ENCODE measurements around the gene CACNG7. TPM values are rescaled to one million over a fixed set of nuclear protein-coding genes. Genes with fewer than 3 reads are reported as not detected.

Gene CACNG7
- total and polyA plus RNA-seq, 10 of the 15 experiments (the other 5 are each of a cell fraction or from before 2014, with no cell fraction given) = not detected

- intact Hi-C loops (cut with micrococcal nuclease; ENCODE audit: unreplicated experiment) = no loop called here
- Histone ChIP-seq H3K27ac (ENCODE audit: control insufficient read depth, insufficient read depth) (no peak overlapping the region), H4K20me1 (ENCODE audit: control insufficient read depth, insufficient read depth) (no peaks in the 10 kb centered on the region), H3K27me3 (replicated peaks in 1 of 2; ENCODE audit: control insufficient read depth in 2 of 2, insufficient read depth in 2 of 2, low read length in 1 of 2) (no peaks in the 10 kb centered on the region), H3K9me3 (replicated peaks; ENCODE audit: control insufficient read depth, insufficient read depth, low read length) (no peaks in the 10 kb centered on the region; the same call in 2 of the 3 replicates), H3K4me2 (ENCODE audit: control insufficient read depth, insufficient read depth) (no peak overlapping the region), H3K4me1 (ENCODE audit: control insufficient read depth, insufficient read depth, low read length) (no peaks in the 10 kb centered on the region), H3K9ac (ENCODE audit: control insufficient read depth, insufficient read depth, low read length) (no peak overlapping the region), H3K4me3 (no peak overlapping the region), H3K36me3 (ENCODE audit: control insufficient read depth in 2 of 2, insufficient read depth in 2 of 2, low read length in 1 of 2) (no peaks in the 10 kb centered on the region), H3K79me2 (ENCODE audit: control insufficient read depth, insufficient read depth, low read length) (no peaks in the 10 kb centered on the region), H2AFZ (ENCODE audit: control insufficient read depth, low read depth, low read length) (no peak overlapping the region)
- SMC1A ChIA-PET (ENCODE audit: uncharacterized antibody, unreplicated experiment) = no interaction called here
- RAD21 ChIA-PET (ENCODE audit: unreplicated experiment) = no interaction called here
- CTCF ChIA-PET = no interaction called here
- FAIRE-seq (no peak), ATAC-seq (no peak), DNase-seq (ENCODE audit: low read depth, low spot score) (no peak)
- 57% methylated on average over 44 of the region's 55 CpGs for WGBS (ENCODE audit: insufficient coverage, insufficient replicate concordance, low lambda C conversion rate, missing lambda C conversion rate)
- no TSS peak for BruUV-seq (replicated peaks)
- in situ Hi-C loops (cut with MboI) = no loop called here
- TF ChIP-seq, protein P1, sequence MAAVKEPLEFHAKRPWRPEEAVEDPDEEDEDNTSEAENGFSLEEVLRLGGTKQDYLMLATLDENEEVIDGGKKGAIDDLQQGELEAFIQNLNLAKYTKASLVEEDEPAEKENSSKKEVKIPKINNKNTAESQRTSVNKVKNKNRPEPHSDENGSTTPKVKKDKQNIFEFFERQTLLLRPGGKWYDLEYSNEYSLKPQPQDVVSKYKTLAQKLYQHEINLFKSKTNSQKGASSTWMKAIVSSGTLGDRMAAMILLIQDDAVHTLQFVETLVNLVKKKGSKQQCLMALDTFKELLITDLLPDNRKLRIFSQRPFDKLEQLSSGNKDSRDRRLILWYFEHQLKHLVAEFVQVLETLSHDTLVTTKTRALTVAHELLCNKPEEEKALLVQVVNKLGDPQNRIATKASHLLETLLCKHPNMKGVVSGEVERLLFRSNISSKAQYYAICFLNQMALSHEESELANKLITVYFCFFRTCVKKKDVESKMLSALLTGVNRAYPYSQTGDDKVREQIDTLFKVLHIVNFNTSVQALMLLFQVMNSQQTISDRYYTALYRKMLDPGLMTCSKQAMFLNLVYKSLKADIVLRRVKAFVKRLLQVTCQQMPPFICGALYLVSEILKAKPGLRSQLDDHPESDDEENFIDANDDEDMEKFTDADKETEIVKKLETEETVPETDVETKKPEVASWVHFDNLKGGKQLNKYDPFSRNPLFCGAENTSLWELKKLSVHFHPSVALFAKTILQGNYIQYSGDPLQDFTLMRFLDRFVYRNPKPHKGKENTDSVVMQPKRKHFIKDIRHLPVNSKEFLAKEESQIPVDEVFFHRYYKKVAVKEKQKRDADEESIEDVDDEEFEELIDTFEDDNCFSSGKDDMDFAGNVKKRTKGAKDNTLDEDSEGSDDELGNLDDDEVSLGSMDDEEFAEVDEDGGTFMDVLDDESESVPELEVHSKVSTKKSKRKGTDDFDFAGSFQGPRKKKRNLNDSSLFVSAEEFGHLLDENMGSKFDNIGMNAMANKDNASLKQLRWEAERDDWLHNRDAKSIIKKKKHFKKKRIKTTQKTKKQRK (IDR thresholded peaks at IDR 0.05; ENCODE audit: low read depth, low read length) = no peak
- TF ChIP-seq USF1 (IDR thresholded peaks at IDR 0.05; ENCODE audit: borderline replicate concordance, extremely low read length, insufficient read depth, low read depth, low read length) (no peak), NFYA (IDR thresholded peaks at IDR 0.05; ENCODE audit: borderline replicate concordance, low read depth, low read length) (no peak), PAX5 (IDR thresholded peaks at IDR 0.05; ENCODE audit: borderline replicate concordance, low read depth, low read length) (no peak), KAT2A (conservative IDR thresholded peaks at IDR 0.05; ENCODE audit: control insufficient read depth, low read depth, low read length) (no peak), EP300 (IDR thresholded peaks at IDR 0.05; ENCODE audit: borderline replicate concordance in 1 of 2, control insufficient read depth in 1 of 2, low read depth in 2 of 2, low read length in 2 of 2) (no peak), RUNX3 (IDR thresholded peaks at IDR 0.05; ENCODE audit: low read length) (no peak), NR2F1 (conservative IDR thresholded peaks at IDR 0.05) (no peak), SIX5 (IDR thresholded peaks at IDR 0.05; ENCODE audit: low read depth, low read length, severe bottlenecking) (no peak), RBBP5 (conservative IDR thresholded peaks at IDR 0.05) (no peak), BMI1 (IDR thresholded peaks at IDR 0.05; ENCODE audit: borderline replicate concordance) (no peak)
- TF ChIP-seq, protein P2, sequence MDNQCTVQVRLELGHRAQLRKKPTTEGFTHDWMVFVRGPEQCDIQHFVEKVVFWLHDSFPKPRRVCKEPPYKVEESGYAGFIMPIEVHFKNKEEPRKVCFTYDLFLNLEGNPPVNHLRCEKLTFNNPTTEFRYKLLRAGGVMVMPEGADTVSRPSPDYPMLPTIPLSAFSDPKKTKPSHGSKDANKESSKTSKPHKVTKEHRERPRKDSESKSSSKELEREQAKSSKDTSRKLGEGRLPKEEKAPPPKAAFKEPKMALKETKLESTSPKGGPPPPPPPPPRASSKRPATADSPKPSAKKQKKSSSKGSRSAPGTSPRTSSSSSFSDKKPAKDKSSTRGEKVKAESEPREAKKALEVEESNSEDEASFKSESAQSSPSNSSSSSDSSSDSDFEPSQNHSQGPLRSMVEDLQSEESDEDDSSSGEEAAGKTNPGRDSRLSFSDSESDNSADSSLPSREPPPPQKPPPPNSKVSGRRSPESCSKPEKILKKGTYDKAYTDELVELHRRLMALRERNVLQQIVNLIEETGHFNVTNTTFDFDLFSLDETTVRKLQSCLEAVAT (IDR thresholded peaks at IDR 0.05) = no peak
- TF ChIP-seq, protein P3, sequence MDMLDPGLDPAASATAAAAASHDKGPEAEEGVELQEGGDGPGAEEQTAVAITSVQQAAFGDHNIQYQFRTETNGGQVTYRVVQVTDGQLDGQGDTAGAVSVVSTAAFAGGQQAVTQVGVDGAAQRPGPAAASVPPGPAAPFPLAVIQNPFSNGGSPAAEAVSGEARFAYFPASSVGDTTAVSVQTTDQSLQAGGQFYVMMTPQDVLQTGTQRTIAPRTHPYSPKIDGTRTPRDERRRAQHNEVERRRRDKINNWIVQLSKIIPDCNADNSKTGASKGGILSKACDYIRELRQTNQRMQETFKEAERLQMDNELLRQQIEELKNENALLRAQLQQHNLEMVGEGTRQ (IDR thresholded peaks at IDR 0.05; ENCODE audit: borderline replicate concordance, low read depth, low read length) = no peak
- TF ChIP-seq, protein P4, sequence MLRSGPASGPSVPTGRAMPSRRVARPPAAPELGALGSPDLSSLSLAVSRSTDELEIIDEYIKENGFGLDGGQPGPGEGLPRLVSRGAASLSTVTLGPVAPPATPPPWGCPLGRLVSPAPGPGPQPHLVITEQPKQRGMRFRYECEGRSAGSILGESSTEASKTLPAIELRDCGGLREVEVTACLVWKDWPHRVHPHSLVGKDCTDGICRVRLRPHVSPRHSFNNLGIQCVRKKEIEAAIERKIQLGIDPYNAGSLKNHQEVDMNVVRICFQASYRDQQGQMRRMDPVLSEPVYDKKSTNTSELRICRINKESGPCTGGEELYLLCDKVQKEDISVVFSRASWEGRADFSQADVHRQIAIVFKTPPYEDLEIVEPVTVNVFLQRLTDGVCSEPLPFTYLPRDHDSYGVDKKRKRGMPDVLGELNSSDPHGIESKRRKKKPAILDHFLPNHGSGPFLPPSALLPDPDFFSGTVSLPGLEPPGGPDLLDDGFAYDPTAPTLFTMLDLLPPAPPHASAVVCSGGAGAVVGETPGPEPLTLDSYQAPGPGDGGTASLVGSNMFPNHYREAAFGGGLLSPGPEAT (IDR thresholded peaks at IDR 0.05; ENCODE audit: low read depth) = no peak
- POLR2A ChIA-PET = no interaction called here
Observed at GRCh38 chr19:53942001-53942786, 33.1 kb downstream of the CACNG7 start.

Measured in GM12878 (cell line).